GM12878 (cell line): Measurements from ENCODE around the gene CAMKK2. TPM values are rescaled to one million over a fixed set of nuclear protein-coding genes. Genes with fewer than 3 reads are reported as not detected.

Experiments
- CBFB ChIP-seq: IDR thresholded peaks from 2 replicates; pipeline ENCODE4 v1.6.1; 2016; ENCODE audit warnings: antibody characterized with exemption, low read depth
- EGR1 ChIP-seq, 2 experiments: IDR thresholded peaks; 1 replicate in 1 of 2; 2 replicates in 1 of 2; pipeline ENCODE4 v1.6.1; 2011 to 2012; ENCODE audit warnings: low read depth in 2 of 2, low read length in 2 of 2, borderline replicate concordance in 1 of 2, mild to moderate bottlenecking in 1 of 2, moderate library complexity in 1 of 2
- FOXK2 ChIP-seq: fragments of 450-650 bp; IDR thresholded peaks from 2 replicates; pipeline ENCODE4 v1.6.1; 2017; ENCODE audit warnings: mild to moderate bottlenecking, moderate library complexity
- GATAD2B ChIP-seq: fragments of 450-650 bp; conservative IDR thresholded peaks from 2 replicates; pipeline ENCODE4 v1.6.1; 2017; ENCODE audit warnings: low read depth, mild to moderate bottlenecking, moderate library complexity
- NR2C1 ChIP-seq: fragments of 450-650 bp; IDR thresholded peaks from 2 replicates; pipeline ENCODE4 v1.6.1; 2017; ENCODE audit warnings: antibody characterized with exemption, mild to moderate bottlenecking, moderate library complexity
- NR2C2 ChIP-seq: IDR thresholded peaks from 2 replicates; pipeline ENCODE4 v1.6.1; 2011; ENCODE audit warnings: borderline replicate concordance, low read depth; ENCODE audit not compliant: control insufficient read depth, insufficient read length
- RAD21 ChIP-seq: IDR thresholded peaks from 2 replicates; pipeline ENCODE4 v1.6.1; 2011; ENCODE audit warnings: mild to moderate bottlenecking, low read depth, low read length, moderate library complexity; ENCODE audit not compliant: insufficient read depth
- RUNX3 ChIP-seq: IDR thresholded peaks from 2 replicates; pipeline ENCODE4 v1.6.1; 2012; ENCODE audit warnings: low read length, inconsistent platforms
- SMC3 ChIP-seq: IDR thresholded peaks from 2 replicates; pipeline ENCODE4 v1.6.1; 2011; ENCODE audit warnings: low read length, improper control_type of control experiment, borderline replicate concordance
- SP1 ChIP-seq: IDR thresholded peaks from one replicate; pipeline ENCODE4 v1.6.1; 2011; ENCODE audit warnings: low read depth, low read length
- SUPT20H ChIP-seq: IDR thresholded peaks from 2 replicates; pipeline ENCODE4 v1.6.1; 2011; ENCODE audit warnings: low read depth, mild to moderate bottlenecking, low read length, moderate library complexity, borderline replicate concordance; ENCODE audit not compliant: control insufficient read depth
- USF1 ChIP-seq: IDR thresholded peaks from 2 replicates; pipeline ENCODE4 v1.6.1; 2011; ENCODE audit warnings: borderline replicate concordance, low read depth, mild to moderate bottlenecking, moderate library complexity, mixed read lengths, low read length; ENCODE audit not compliant: insufficient read depth; ENCODE audit errors: extremely low read length
- ZBTB11 ChIP-seq: fragments of 450-650 bp; formaldehyde crosslinking; IDR thresholded peaks from 2 replicates; pipeline ENCODE4 v1.5.0; 2022; ENCODE audit warnings: mild to moderate bottlenecking, missing genetic modification characterization
- ZBTB4 ChIP-seq: fragments of 450-650 bp; formaldehyde crosslinking; IDR thresholded peaks from 2 replicates; pipeline ENCODE4 v1.4.0; 2022; ENCODE audit warnings: mild to moderate bottlenecking, moderate library complexity
- ZNF592 ChIP-seq: fragments of 450-650 bp; IDR thresholded peaks from 2 replicates; pipeline ENCODE4 v1.6.1; 2017; ENCODE audit warnings: mild to moderate bottlenecking, moderate library complexity
- polyA plus RNA-seq, 11 experiments: library from polyadenylated mRNA; depleted of rRNA in 4 of 11; unstranded in 6 of 11; stranded (reverse) in 5 of 11; fragments of >200 nt; fragmentation: Nextera tagmentation in 4 of 11; fragmentation: Illumina TruSeq in 1 of 11; extraction: Ambion mirVana in 4 of 11; extraction: Trizol in 1 of 11; gene quantifications; 1 replicate in 1 of 11; 2 replicates in 10 of 11; pipeline versions ENCODE4 v1.2.1 to v1.2.3, GENCODE V29; 2011 to 2016; ENCODE audit warnings: inconsistent platforms in 2 of 11, missing spikeins in 2 of 11, low read depth in 1 of 11
- total RNA-seq, 4 experiments: library from RNA; depleted of rRNA in 3 of 4; stranded (reverse); fragments of >200 nt in 3 of 4; fragmentation: Illumina TruSeq in 1 of 4; extraction: Trizol in 1 of 4; gene quantifications; 2 replicates each; pipeline versions ENCODE4 v1.2.1 to v1.2.3, GENCODE V29; 2013 to 2021

The CAMKK2 gene
- total and polyA plus RNA-seq, 10 of the 15 experiments (the other 5 are each of a cell fraction or from before 2014, with no cell fraction given): 5.2 to 40.6 (median 26.6) TPM

- TF ChIP-seq ZBTB11: peak; percentile 25; the same call in 1 of the 2 replicates
- no peak for TF ChIP-seq FOXK2
- no peak for TF ChIP-seq USF1
- TF ChIP-seq SUPT20H: no peak
- TF ChIP-seq ZNF592: 0 out of 2 replicates have a peak, but pooled peaks have one; percentile 11
- TF ChIP-seq NR2C2: no peak
- 0 out of 2 replicates have a peak, but pooled peaks have one; percentile 55 for TF ChIP-seq RUNX3
- TF ChIP-seq GATAD2B: peak; percentile 94
- TF ChIP-seq ZBTB4 (CRISPR knock-in tag): no peak
- peak; percentile 53 for TF ChIP-seq NR2C1
- peak; percentile 26; the same call in 1 of the 2 replicates for TF ChIP-seq SMC3
- peak in 1 of 2 experiments; percentile 55; a peak in 2 of 3 replicates for TF ChIP-seq EGR1 (IDR thresholded peaks at IDR 0.05; ENCODE audit: borderline replicate concordance in 1 of 2, low read depth in 2 of 2, low read length in 2 of 2)
- no peak for TF ChIP-seq CBFB
- peak; percentile 2 for TF ChIP-seq SP1
- peak; percentile 58 for TF ChIP-seq RAD21
Measured at GRCh38 chr12:121209624-121210572, 86.6 kb downstream of the CAMKK2 start, which contains the start of gene P2RX4 (continued).
